IPS-18c (cell line): ENCODE data around the gene DLK2.
A peak's percentile ranks its signal among the peaks of the same experiment; 100 is the strongest.
"Not testable (repeated sequence)": the region's sequence is repeated elsewhere in the genome, so short reads cannot be mapped to it uniquely, and the experiment has no call there.

Experiments
- H3K4me3 ChIP-seq: 2 replicates; pipeline ENCODE4 v1.7.0; 2013; ENCODE audit warnings: low read depth, mild to moderate bottlenecking, low read length, moderate library complexity; ENCODE audit not compliant: insufficient read depth
- H3K9me3 ChIP-seq: one replicate; pipeline ENCODE4 v1.6.1; 2013; ENCODE audit warnings: mild to moderate bottlenecking, low read length, moderate library complexity; ENCODE audit not compliant: control insufficient read depth, insufficient read depth

Gene DLK2

GRCh38 chr6:43442935-43443334 is 12.4 kb downstream of the DLK2 start:
- Histone ChIP-seq H3K9me3 (no peaks in the 10 kb centered on the region), H3K4me3 (no peak overlapping the region)

GRCh38 chr6:43437700-43438099 is 17.6 kb downstream of the DLK2 start:
- Histone ChIP-seq H3K9me3 (no peaks in the 10 kb centered on the region), H3K4me3 (no peak overlapping the region)

DNA sequence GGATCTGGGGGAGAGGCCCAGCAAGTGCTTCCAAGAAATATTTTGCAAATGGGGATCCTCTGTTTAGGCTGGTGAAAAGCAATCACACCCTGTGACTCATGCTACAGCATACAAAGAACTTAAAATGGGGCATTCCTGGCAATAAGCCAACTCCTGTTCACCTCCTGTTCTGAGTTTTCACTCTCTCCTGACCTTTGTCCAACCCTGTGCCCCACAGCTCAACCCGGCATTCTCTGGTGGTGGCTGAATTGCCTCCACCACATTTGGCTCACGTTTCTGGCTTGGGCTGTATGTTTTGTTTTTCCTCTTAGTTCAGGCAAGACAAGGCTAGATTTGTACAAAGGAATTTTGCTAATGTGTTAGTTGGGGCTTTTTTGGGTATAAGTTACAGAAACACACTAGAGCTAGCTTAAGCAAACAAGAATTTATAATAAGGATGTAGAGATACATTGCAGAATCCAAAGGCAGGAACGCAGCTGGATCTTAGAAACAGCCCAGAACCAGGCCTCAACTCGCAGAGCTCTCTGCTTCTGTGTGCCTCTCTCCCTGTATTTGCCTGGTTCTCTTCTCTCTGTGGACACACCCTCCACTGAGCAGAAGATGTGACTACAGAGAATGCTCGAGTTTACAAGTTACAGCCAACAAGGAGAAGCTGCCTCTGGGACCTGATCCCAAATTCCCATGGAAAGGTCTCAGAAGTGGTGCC is 18.6 kb downstream of the DLK2 start:
- no peak overlapping the region for H3K4me3 ChIP-seq

GRCh38 chr6:43435682-43436437 is 19.5 kb downstream of the DLK2 start:
- no peaks in the 10 kb centered on the region for H3K9me3 ChIP-seq
- no peak overlapping the region for H3K4me3 ChIP-seq

More for the DNA sequence above, 18.6 kb downstream of the DLK2 start:
- no peaks in the 10 kb centered on the region for H3K9me3 ChIP-seq

DNA sequence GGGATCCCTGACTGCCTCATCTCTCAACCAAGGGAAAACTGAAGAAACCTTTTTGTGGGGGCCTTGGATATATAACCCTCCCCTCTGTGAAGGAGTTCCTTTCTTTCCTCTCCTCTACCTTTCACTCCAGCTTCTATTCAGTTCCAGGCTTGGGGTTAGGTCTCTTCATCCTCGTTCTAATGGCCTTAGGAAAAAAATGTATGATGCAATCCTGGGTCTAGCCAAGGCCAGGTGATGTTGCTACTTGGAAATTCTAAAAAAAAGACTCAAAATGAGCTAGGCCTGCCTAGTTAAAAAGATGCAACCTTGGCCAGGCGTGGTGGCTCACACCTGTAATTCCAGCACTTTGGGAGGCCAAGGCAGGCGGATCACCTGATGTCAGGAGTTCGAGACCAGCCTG is 20.4 kb downstream of the DLK2 start:
- Histone ChIP-seq H3K4me3 (no peak overlapping the region), H3K9me3 (no peaks in the 10 kb centered on the region)

- Histone ChIP-seq H3K9me3 (no peaks in the 10 kb centered on the region), H3K4me3 (no peak overlapping the region)
Measured at GRCh38 chr6:43434001-43434840, 21.1 kb downstream of the DLK2 start.

- no peak overlapping the region for H3K4me3 ChIP-seq
- no peaks in the 10 kb centered on the region for H3K9me3 ChIP-seq
Measured at GRCh38 chr6:43433148-43433547, 22.2 kb downstream of the DLK2 start.

GRCh38 chr6:43432009-43432945 is 23.1 kb downstream of the DLK2 start:
- no peak overlapping the region for H3K4me3 ChIP-seq
- no peaks in the 10 kb centered on the region for H3K9me3 ChIP-seq

- Histone ChIP-seq H3K4me3 (0 out of 2 replicates have a peak overlapping the region, but pooled peaks have one; percentile 84), H3K9me3 (no peaks in the 10 kb centered on the region)
Measured at GRCh38 chr6:43428874-43429273, 26.5 kb downstream of the DLK2 start.

DNA sequence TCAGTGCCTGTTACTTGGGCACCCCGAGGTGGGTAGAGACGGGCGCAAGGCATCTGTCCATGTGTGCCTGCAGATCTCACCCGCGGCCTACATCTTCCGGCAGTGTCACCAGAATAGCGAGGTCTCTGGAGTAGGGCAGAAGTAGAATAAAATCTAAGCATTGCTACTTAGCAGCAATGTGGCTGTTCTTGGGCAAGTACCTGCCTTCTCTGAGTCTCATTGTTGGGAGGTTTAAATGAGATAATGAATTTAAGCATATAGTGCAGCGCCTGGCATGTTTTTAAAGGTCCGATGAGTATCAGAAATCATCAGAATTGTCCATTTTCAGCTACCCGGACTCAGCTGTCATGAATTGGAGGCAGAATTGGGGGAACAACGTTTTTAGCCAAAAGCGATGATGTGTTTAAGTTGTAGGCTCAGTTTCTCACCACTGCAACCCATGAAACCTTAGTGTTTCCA is 27.2 kb downstream of the DLK2 start:
- H3K4me3 ChIP-seq: peak overlapping the region; percentile 84
- H3K9me3 ChIP-seq: no peaks in the 10 kb centered on the region

GRCh38 chr6:43427406-43428111 is 27.8 kb downstream of the DLK2 start, which contains the start of gene ABCC10:
Gene ABCC10, plus strand, starts transcription at chr6:43427541. Its CDS starts 438 bp downstream, at chr6:43427979.
- Histone ChIP-seq H3K4me3 (peak within 1 kb of the TSS; percentile 84), H3K9me3 (no peaks in the 10 kb centered on the region)

DNA sequence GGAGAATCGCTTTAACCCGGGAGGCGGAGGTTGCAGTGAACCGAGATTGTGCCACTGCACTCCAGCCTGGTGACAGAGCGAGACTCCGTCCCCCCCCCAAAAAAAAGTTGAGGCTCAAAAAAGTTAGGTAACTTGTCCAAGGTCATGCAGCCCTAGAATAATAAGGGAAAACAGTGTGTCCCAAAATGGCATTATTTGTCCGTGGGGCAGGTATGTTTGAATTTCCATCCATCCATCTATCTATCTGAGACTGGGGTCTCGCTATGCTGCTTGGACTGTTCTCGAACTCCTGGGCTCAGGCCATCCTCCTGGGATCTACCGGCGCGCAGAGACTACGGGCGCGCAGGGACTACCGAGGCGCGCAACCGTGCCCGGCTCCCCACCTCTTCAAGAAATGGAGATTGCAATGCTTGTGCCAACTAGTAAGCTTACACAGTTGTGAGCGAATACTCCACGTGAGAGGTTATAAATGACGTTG is 28.4 kb downstream of the DLK2 start:
- H3K4me3 ChIP-seq: peak overlapping the region; percentile 84
- H3K9me3 ChIP-seq: no peaks in the 10 kb centered on the region

DNA sequence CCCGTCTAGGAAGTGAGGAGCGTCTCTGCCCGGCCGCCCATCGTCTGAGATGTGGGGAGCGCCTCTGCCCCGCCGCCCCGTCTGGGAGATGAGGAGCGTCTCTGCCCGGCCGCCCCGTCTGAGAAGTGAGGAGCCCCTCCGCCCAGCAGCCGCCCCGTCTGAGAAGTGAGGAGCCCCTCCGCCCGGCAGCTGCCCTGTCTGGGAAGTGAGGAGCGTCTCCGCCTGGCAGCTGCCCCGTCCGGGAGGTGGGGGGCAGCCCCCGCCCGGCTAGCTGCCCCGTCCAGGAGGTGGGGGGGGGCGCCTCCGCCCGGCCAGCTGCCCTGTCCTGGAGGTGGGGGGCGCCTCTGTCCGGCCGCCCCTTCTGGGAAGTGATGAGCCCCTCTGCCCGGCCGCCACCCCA is 30.3 kb downstream of the DLK2 start:
- H3K9me3 ChIP-seq, H3K4me3 ChIP-seq: not testable (repeated sequence)

DNA sequence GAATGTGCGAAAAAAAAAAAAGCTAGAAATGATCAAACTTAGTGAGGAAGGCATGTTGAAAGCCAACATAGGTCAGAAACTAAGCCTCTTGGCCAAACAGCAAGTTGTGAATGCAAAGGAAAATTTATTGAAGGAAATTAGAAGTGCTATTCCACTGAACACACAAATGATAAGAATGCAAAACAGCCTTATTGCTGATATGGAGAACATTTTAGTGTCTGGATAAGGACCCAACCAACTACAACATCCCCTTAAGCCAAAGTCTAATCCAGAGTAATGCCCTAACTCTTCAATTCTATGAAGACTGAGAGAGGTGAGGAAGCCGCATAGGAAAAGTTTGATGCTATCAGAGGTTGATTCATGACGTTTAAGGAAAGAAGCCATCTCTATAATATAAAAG is 33.5 kb downstream of the DLK2 start:
- Histone ChIP-seq H3K9me3 (no peaks in the 10 kb centered on the region), H3K4me3 (no peak overlapping the region)

- Histone ChIP-seq H3K4me3 (no peak overlapping the region), H3K9me3 (no peaks in the 10 kb centered on the region)
Measured at GRCh38 chr6:43420012-43420709, 35.2 kb downstream of the DLK2 start.
